DMS153 (cell line): ENCODE data around the gene MEA1.
"Not testable (repeated sequence)": the region's sequence is repeated elsewhere in the genome, so short reads cannot be mapped to it uniquely, and the experiment has no call there.

Experiments
- DNase-seq: peaks from one replicate; lab custom pipeline; 2025; lab: John Stamatoyannopoulos, UW

The MEA1 gene

GRCh38 chr6:43013843-43014433, at the start of gene MEA1, which contains the start of gene KLHDC3:
TSS of gene MEA1 (minus strand) at chr6:43013946. CDS start at chr6:43013813, 133 bp downstream.
TSS of gene KLHDC3 (plus strand) at chr6:43014249. CDS start at chr6:43017193, 2,944 bp downstream.
- peak; percentile 100 for DNase-seq

DNA sequence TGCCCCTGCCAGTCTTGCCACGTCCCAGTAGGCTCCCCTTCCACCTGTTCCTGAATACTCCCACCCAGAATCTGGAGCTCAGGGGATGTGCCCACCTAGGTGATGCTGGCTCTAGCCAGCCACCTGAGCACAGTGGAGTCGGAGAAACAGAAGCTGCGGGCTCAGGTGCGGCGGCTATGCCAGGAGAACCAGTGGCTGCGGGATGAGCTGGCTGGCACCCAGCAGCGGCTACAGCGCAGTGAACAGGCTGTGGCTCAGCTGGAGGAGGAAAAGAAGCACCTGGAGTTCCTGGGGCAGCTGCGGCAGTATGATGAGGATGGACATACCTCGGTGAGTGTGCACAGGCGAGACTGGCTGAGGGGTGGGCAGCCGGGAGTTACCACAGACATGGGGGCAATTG, 49.1 kb upstream of the MEA1 start:
- no peak for DNase-seq

DNA sequence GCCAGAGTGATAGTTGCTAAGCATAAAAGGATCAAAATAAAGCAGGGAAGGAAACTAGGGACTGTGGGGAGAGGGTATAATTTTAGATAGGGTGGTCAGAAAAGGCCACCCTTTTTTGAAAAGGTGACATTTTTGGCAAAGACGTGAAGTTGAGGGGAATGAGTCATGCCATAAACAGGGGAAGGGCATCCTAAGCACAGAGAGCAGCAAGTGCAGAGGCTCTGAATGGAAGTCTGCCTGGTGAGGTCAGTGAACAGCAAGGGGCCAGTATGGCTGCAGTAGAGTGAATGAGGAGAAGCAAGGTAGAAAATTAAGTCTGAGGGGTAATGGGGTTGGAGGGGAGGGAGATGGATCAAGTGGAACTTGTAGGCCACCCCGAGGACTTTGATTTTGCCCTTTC, 48.1 kb upstream of the MEA1 start:
- no peak for DNase-seq

GRCh38 chr6:43060755-43061633, 47.2 kb upstream of the MEA1 start:
- no peak for DNase-seq

DNA sequence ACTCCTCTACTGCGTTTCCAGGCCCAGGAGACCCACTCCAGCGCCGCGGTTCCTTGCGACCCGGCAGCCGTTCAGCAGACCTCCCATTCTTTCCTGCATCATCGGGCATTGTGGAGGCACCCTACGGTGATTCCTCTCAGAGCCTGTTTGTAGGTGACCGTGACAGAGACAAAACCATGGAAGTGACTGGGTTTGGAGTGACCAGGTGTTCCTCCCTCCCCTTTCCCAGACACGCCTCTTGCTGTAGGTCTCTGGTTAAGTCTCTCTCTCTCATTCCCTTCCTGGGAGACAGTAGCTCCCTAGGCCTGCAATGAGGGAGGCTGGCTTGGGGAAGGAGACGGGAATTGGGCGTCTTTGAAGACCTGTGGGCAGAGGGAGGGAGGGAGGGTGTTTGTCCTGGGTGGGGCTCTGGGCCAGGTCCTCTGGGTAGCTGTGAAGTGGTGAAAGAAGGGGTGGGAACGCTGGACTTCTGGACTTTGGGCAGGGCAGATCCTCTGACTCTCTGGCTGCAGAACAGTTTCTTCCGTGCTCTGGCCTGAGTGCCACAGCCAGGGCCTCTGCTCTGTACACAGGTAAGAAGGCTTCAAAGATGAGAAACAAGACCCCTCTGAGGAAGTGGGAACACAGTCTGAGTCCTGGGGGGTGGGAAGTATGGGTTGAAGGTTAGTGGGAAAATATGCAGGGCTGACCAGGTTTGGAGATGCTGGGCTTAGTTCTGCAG, 46.4 kb upstream of the MEA1 start:
- no peak for DNase-seq

DNA sequence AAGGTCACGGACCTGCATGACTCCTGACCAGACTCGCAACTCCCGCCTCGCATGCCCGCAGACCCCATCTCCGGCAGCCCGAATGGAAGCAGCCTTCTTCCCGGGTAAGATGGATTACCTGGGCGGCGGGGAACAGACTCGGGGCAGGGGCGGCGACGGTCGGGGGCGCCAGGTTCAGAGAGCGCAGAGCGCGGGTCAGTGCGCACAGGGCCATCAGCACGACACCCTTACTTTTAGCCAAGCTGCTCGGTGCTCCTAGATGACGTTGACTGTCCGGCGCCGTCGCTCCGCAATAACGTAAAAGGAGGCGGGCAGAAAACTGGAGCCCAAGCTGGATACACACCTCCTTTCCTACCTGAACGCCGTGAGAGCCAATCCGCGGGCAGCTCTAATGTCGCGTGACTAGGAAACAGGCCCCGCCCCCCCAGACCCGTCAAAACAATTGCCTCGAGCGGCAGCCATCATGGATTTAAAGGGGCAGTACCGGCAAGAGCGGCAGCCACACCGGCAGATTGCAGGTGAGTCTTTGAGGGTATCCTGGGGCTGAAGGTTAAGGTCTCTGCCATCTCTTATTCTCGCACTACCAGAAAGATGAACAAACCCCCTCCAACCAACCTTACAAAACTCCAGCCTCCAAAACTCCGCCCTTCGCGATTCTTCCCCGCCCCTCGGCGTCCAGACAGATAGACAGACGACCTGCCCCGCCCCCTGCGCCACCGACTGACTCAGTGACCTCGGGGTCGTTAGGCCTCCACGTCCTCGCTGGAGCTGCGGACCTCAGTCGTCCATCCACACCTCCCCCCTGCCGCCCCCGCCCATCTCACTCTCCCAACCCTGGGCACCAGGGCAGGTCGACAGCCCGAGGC, 45.7 kb upstream of the MEA1 start, which contains the start of the genes KLC4 and MRPL2:
KLC4 (plus strand) TSS at position 464 of the 866 bp plus-strand sequence. CDS start 1,705 bp downstream, outside the sequence.
MRPL2 (minus strand) TSS at position 267 of the 866 bp plus-strand sequence; CDS start at position 214, 53 bp downstream.
- DNase-seq: peak; percentile 98

GRCh38 chr6:43058531-43058930, 44.8 kb upstream of the MEA1 start:
- DNase-seq: no peak

- DNase-seq: no peak
These were observed 42.2 kb upstream of the MEA1 start for GRCh38 chr6:43055966-43056365.

DNA sequence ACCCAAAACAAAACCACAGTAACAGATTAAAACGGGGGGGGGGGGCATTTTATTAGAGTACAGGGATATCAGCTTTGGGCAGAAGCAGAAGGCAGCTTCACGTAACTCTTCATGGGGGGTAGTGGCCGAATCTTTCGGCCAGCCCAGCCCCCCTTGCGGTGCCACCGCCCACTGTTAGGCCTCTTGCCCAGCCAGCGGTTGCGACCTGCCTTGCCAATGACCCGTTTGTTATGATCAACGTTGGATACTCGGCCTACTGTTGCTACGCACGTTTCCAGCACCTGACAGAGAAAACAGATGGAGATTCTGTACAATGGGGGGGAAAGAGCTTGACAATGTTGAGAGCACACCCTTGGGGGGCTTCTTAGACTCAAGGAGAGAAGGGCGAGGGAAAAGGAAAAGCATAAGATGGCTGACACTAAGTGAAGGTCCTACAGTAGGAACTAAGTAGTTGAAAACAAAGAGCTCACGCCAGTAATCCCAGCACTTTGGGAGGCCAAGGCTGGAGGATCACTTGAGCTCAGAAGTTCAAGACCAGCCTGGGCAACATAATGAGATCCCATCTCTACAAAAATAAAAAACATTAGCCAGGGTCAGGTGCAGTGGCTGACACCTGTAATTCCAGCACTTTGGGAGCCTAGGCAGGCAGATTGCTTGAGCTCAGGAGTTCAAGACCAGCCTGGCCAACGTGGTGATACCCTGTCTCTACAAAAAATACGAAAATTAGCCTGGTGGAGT, 40.6 kb upstream of the MEA1 start:
- DNase-seq: no peak

- peak; percentile 91 for DNase-seq
These were observed 39.9 kb upstream of the MEA1 start, which contains the start of gene CUL7 for GRCh38 chr6:43053545-43054205. TSS of gene CUL7 (minus strand) at chr6:43053851. CDS start at chr6:43052788, 1,063 bp downstream.

GRCh38 chr6:43052842-43053544, 39.2 kb upstream of the MEA1 start:
- no peak for DNase-seq

GRCh38 chr6:43052225-43052841, 38.6 kb upstream of the MEA1 start:
- DNase-seq: no peak

DNA sequence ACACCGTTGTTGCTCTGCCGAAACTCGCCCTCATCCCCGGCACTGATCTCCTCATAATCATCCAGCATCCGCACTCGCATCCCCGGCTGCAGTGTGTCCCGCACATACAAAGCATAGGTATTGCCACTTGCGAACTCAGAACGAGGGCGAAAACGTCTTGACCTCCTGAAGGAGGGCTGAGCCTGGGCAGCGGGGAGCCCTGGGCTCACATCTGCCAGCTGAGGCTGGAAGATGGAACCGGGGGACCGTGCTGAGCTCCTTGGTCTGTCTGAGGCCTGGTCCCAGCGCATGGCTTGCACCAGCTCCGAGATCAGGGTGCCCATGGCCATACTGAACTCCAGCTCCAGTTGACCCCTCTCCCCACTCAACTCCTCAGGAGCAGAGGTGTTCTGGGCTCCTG, 37.2 kb upstream of the MEA1 start:
- DNase-seq: no peak

- DNase-seq: no peak
These were observed 34.3 kb upstream of the MEA1 start for GRCh38 chr6:43047998-43048397.

DNA sequence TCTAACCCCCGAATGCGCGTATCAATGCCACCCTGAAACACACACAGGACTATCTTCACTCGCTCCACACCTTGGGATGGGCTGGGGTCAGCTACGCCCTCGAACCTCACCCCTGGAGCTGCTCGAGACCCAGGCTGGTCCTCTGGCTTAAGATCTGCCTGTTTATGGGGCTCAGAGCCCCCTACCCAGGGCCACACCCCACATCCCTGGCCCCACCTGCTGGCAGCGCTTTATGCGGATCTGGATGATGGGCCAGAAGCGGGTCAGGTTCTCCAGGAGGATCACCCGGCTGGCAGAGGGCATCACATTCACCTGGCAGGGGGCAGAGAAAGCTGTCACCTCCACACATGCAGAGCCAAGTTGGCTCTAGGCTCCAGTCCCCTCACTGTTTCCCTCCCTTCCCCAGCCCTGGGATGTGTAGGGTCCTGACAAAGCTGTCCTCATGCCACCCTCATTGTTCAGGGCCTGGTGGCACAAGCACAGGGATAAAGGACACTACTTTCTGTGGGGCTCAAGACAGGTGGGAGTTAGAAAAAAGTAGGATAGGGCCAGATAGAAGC, 31.7 kb upstream of the MEA1 start:
- no peak for DNase-seq

GRCh38 chr6:43043310-43043709, 29.6 kb upstream of the MEA1 start:
- no peak for DNase-seq

DNA sequence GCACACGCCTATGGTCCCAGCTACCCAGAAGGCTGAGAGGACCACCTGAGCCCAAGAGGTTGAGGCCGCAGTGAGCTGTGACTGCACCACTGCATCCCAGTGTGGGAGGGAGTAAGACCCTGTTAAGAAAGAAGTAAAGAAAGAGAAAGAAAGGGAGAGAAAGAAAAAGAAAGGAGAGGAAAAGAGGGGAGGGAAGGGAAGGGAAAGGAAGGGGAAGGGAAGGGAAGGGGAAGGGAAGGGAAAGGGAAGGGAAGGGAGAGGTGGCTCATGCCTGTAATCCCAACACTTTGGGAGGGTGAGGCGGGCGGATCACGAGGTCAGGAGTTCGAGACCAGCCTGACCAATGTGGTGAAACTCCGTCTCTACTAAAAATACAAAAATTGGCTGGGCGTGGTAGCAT, 27.7 kb upstream of the MEA1 start:
- DNase-seq: not testable (repeated sequence)

GRCh38 chr6:43040542-43041257, 27.0 kb upstream of the MEA1 start:
- no peak for DNase-seq
